Activated CD8-positive, alpha-beta T cell treated with anti-CD3 and anti-CD28 coated beads for 36 hours (primary cell): Measurements from ENCODE around the gene C5AR2. TPM values are rescaled to one million over a fixed set of nuclear protein-coding genes. Genes with fewer than 3 reads are reported as not detected.

ENCODE experiments used
- ATAC-seq: fragments of 200-7000 bp; cut with Tn5 transposase; one replicate; pipeline ENCODE4 v1.10.0; 2021; ENCODE audit warnings: mild to moderate bottlenecking, moderate library complexity
- CTCF ChIA-PET: fragments of 350-600 bp; sonication (Branson Sonifier 250); formaldehyde crosslinking; loops from one replicate; lab custom pipeline; 2021; ENCODE audit warnings: antibody characterized with exemption; lab: Charles Lee
- POLR2A ChIA-PET: fragments of 350-600 bp; sonication (Branson Sonifier 250); formaldehyde crosslinking; loops from one replicate; lab custom pipeline; 2021; ENCODE audit warnings: antibody characterized with exemption; lab: Charles Lee
- DNase-seq: peaks from one replicate; pipeline ENCODE4 v3.0.0-alpha.2; 2020
- H3K27ac Mint-ChIP-seq: one replicate; pipeline ENCODE4 v1.8.0; 2021; ENCODE audit warnings: mild to moderate bottlenecking, mixed read lengths
- H3K27me3 Mint-ChIP-seq: one replicate; pipeline ENCODE4 v1.8.0; 2021; ENCODE audit warnings: mixed read lengths
- H3K36me3 Mint-ChIP-seq: one replicate; pipeline ENCODE4 v1.8.0; 2021; ENCODE audit warnings: low read depth, mixed read lengths
- H3K4me1 Mint-ChIP-seq: one replicate; pipeline ENCODE4 v1.8.0; 2021; ENCODE audit warnings: low read depth, mixed read lengths
- H3K4me3 Mint-ChIP-seq: one replicate; pipeline ENCODE4 v1.8.0; 2021; ENCODE audit warnings: mild to moderate bottlenecking, moderate library complexity, mixed read lengths
- H3K9me3 Mint-ChIP-seq: one replicate; pipeline ENCODE4 v1.8.0; 2021; ENCODE audit warnings: mixed read lengths
- CTCF ChIP-seq: fragments of 200-600 bp; IDR thresholded peaks from one replicate; pipeline ENCODE4 v1.8.0; 2022; ENCODE audit warnings: antibody characterized with exemption, mild to moderate bottlenecking
- intact Hi-C: fragments of 100-400 bp; cut with micrococcal nuclease; formaldehyde crosslinking; loops from one replicate; pipeline ENCODE4 v1.10.0; 2022
- total RNA-seq, 2 experiments: library from RNA; stranded (reverse); gene quantifications; one replicate each; pipeline ENCODE4 v1.2.3, GENCODE V29; 2021

Gene C5AR2
- total RNA-seq, 2 experiments from 2014 or later: 0.18 TPM; not detected in 1

DNA sequence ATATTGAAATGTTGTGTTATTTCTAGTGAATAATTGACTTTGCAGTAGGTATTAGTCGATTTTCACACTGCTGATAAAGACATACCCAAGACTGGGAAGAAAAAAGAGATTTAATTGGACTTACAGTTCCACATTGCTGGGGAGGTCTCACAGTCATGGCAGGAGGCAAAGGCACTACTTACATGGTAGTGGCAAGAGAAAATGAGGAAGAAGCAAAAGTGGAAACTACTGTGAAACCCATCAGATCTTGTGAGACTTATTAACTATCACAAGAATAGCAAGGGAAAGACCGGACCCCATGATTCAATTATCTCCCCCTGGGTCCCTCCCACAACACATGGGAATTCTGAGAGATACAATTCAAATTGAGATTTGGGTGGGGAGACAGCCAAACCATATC is 9.9 kb upstream of the C5AR2 start:
- Mint-ChIP-seq H3K36me3 (no peaks in the 10 kb centered on the region), H3K9me3 (no peaks in the 10 kb centered on the region), H3K4me3 (no peak overlapping the region), H3K27me3 (peaks cover 16% of the 10 kb centered on the region), H3K27ac (no peak overlapping the region), H3K4me1 (no peaks in the 10 kb centered on the region)
- ATAC-seq (no peak), DNase-seq (no peak)
- TF ChIP-seq CTCF: no peak
- POLR2A ChIA-PET: no interaction called here
- CTCF ChIA-PET: interaction anchor here (1.4 kb wide), 1 partner anchor 376 kb away, joined by 3 read pairs; no protein-coding TSS in a partner anchor
- intact Hi-C loops: no loop called here

GRCh38 chr19:47323409-47323808 is 8.6 kb upstream of the C5AR2 start:
- intact Hi-C loops: no loop called here
- TF ChIP-seq CTCF: no peak
- ATAC-seq (no peak), DNase-seq (no peak)
- no peaks in the 10 kb centered on the region for H3K36me3 Mint-ChIP-seq
- H3K9me3 Mint-ChIP-seq: no peaks in the 10 kb centered on the region
- ChIA-PET POLR2A (interaction anchor here (1.0 kb wide), 1 partner anchor 26 kb away, joined by 3 read pairs; no protein-coding TSS in a partner anchor), CTCF (interaction anchor here (1.0 to 1.6 kb wide), 2 partner anchors 18 to 68 kb away, joined by 3 to 5 read pairs; no protein-coding TSS in a partner anchor)
- H3K4me3 Mint-ChIP-seq: no peak overlapping the region
- H3K4me1 Mint-ChIP-seq: no peaks in the 10 kb centered on the region
- H3K27ac Mint-ChIP-seq: no peak overlapping the region
- H3K27me3 Mint-ChIP-seq: peaks cover 14% of the 10 kb centered on the region

GRCh38 chr19:47323872-47324271 is 8.1 kb upstream of the C5AR2 start:
- intact Hi-C loops: no loop called here
- ChIA-PET CTCF (interaction anchor here (1.6 kb wide), 1 partner anchor 68 kb away, joined by 5 read pairs; no protein-coding TSS in a partner anchor), POLR2A (interaction anchor here (1.0 to 1.3 kb wide), 2 partner anchors 15 to 27 kb away, joined by 3 read pairs; partner anchors contain the start of gene C5AR1)
- Mint-ChIP-seq H3K27ac (no peak overlapping the region), H3K9me3 (no peaks in the 10 kb centered on the region), H3K36me3 (no peaks in the 10 kb centered on the region), H3K27me3 (peaks cover 14% of the 10 kb centered on the region), H3K4me1 (no peaks in the 10 kb centered on the region), H3K4me3 (no peak overlapping the region)
- ATAC-seq: no peak
- DNase-seq: no peak
- no peak for TF ChIP-seq CTCF

DNA sequence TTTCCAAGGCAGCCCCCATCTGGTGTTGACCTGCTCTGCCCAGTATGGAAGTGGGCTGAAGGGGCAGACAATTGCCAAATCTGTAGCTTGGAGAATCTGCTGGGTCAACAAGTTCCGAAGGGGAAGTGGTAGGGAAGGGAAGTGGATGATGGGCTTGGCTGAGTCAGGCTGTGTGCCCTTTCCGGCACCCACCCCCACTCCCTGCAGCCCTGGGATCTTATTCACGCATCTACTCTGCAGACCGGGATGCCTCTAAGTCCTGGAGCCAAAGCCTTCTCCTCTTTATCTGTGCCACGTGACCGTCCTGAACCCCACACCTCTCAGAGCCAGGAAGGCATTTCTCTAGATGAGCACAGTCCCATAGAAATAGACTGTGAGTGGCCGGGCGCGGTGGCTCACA is 7.5 kb upstream of the C5AR2 start:
- Mint-ChIP-seq H3K27me3 (peaks cover 14% of the 10 kb centered on the region), H3K36me3 (no peaks in the 10 kb centered on the region), H3K9me3 (no peaks in the 10 kb centered on the region), H3K4me3 (no peak overlapping the region), H3K27ac (no peak overlapping the region), H3K4me1 (no peaks in the 10 kb centered on the region)
- no peak for TF ChIP-seq CTCF
- ATAC-seq: no peak
- DNase-seq: no peak
- POLR2A ChIA-PET: interaction anchor here (1.3 kb wide), 1 partner anchor 15 kb away, joined by 3 read pairs; the partner anchor contains the start of gene C5AR1
- CTCF ChIA-PET: no interaction called here
- intact Hi-C loops: no loop called here

DNA sequence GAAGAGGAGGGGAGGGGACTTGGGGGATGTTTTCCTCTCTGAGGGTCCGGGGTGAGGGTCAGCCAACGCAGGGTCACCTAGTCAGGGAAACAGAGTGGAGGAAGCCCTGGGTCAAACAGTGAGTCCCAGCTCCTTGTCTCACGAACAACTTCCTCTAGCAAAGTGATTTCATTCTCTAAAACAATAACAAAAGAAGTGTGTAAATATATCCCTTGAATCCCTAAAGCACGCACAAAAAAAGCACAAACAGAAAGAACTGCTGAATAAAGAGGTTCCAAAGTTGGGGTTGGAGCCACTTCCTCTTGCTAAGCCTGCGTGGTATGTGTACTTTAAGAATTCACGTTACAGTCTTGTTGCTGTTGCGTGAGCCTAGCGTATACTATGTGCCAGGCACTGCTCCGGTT is 1.5 kb upstream of the C5AR2 start:
- CTCF ChIA-PET: interaction anchor here (0.9 to 1.0 kb wide), 2 partner anchors 19 to 104 kb away, joined by 3 read pairs; partner anchors contain the start of gene DHX34
- H3K4me1 Mint-ChIP-seq: no peaks in the 10 kb centered on the region
- POLR2A ChIA-PET: no interaction called here
- no peak overlapping the region for H3K27ac Mint-ChIP-seq
- no peak for TF ChIP-seq CTCF
- H3K36me3 Mint-ChIP-seq: no peaks in the 10 kb centered on the region
- peaks cover 1% of the 10 kb centered on the region for H3K27me3 Mint-ChIP-seq
- no peak overlapping the region for H3K4me3 Mint-ChIP-seq
- intact Hi-C loops: no loop called here
- no peaks in the 10 kb centered on the region for H3K9me3 Mint-ChIP-seq
- no peak for ATAC-seq
- DNase-seq: no peak
